Thoracic aorta (tissue), 2 donors: Measurements from ENCODE around the gene CFAP300. TPM values are rescaled to one million over a fixed set of nuclear protein-coding genes. Genes with fewer than 3 reads are reported as not detected.

Experiments used
- ATAC-seq: fragments of 150-250 bp; one replicate; pipeline ENCODE4 v1.8.0; 2017; ENCODE audit warnings: low read depth; ENCODE audit not compliant: insufficient number of reproducible peaks, low FRiP score
- DNase-seq: peaks from one replicate; pipeline ENCODE4 v3.0.0-alpha.2; 2020; ENCODE audit warnings: low spot score
- H3K27ac ChIP-seq, 2 donors: fragments of 200-600 bp; sonication (generic); 1 replicate in 1 of 2; 2 replicates in 1 of 2; pipeline ENCODE4 v1.5.1; 2016; ENCODE audit warnings: mild to moderate bottlenecking in 2 of 2, moderate library complexity in 2 of 2
- H3K27me3 ChIP-seq: fragments of 200-600 bp; sonication (generic); replicated peaks from 2 replicates; pipeline ENCODE4 v1.6.0; 2016; ENCODE audit warnings: mild to moderate bottlenecking; ENCODE audit not compliant: insufficient read depth
- H3K36me3 ChIP-seq: fragments of 200-600 bp; sonication (generic); one replicate; pipeline ENCODE4 v1.5.1; 2016
- H3K4me1 ChIP-seq, 2 donors: fragments of 200-600 bp; sonication (generic); 1 replicate in 1 of 2; 2 replicates in 1 of 2; pipeline versions ENCODE4 v1.5.1 to v1.6.0; 2016; ENCODE audit warnings: low read depth in 2 of 2, mild to moderate bottlenecking in 1 of 2; ENCODE audit not compliant: control insufficient read depth in 1 of 2
- H3K4me3 ChIP-seq: fragments of 200-600 bp; sonication (generic); 2 replicates; pipeline ENCODE4 v1.5.1; 2016; ENCODE audit warnings: mild to moderate bottlenecking
- H3K9me3 ChIP-seq: fragments of 200-600 bp; sonication (generic); 2 replicates; pipeline ENCODE4 v1.5.1; 2016
- total RNA-seq, 2 donors: library from RNA; depleted of rRNA; stranded (reverse); fragments of >200 nt; gene quantifications; one replicate each; pipeline versions ENCODE4 v1.1.0 to v1.2.3, GENCODE V29; 2016
- TF ChIP-seq, protein P1 (sequence below): fragments of 200-600 bp; sonication (generic); IDR thresholded peaks from one replicate; pipeline ENCODE4 v1.5.1; 2019; ENCODE audit warnings: antibody characterized with exemption

Gene CFAP300
- total RNA-seq, 2 donors from 2014 or later, result 3.3 to 4.5 TPM

DNA sequence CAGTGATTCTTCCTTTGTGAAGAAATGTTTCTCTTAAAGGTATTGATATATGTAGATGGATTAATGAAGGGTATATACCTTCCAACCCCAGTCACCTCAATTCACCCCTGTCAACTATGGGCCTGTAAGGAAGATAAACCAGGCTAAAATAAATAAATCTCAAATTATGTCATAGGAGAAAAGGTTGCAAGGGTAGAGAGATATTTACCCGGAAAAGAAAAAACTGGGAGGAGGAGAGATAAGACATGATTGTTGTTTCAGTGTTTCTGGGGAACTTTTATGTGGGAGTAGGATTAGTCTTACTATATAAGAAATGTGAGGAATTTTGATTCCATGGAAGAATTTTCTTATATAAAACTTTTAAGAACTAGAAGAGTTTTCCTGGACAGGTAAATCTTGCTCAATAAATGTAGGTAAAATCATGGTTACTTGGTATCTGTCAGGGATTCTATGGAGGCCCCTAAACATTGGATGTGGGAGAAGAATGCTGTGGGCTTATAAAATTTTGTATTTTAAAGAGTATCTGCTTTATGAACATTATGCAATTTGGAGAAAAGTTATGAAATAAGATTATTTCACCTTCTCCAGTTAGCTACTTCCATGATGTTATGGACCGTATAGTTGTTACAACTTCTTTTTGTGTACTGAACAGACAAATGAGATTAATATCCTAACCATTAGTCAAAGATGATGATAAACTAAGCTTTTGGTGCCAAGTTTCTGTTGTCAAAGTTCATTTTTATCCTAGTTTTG is 69.4 kb downstream of the CFAP300 start:
- no peaks in the 10 kb centered on the region for H3K36me3 ChIP-seq
- TF ChIP-seq, protein P1, sequence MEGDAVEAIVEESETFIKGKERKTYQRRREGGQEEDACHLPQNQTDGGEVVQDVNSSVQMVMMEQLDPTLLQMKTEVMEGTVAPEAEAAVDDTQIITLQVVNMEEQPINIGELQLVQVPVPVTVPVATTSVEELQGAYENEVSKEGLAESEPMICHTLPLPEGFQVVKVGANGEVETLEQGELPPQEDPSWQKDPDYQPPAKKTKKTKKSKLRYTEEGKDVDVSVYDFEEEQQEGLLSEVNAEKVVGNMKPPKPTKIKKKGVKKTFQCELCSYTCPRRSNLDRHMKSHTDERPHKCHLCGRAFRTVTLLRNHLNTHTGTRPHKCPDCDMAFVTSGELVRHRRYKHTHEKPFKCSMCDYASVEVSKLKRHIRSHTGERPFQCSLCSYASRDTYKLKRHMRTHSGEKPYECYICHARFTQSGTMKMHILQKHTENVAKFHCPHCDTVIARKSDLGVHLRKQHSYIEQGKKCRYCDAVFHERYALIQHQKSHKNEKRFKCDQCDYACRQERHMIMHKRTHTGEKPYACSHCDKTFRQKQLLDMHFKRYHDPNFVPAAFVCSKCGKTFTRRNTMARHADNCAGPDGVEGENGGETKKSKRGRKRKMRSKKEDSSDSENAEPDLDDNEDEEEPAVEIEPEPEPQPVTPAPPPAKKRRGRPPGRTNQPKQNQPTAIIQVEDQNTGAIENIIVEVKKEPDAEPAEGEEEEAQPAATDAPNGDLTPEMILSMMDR, result no peak
- H3K9me3 ChIP-seq, result no peaks in the 10 kb centered on the region
- H3K4me3 ChIP-seq, result peak overlapping the region; percentile 24
- no peaks in the 10 kb centered on the region for H3K27me3 ChIP-seq
- ATAC-seq, result no peak
- H3K4me1 ChIP-seq, result peaks cover 36 to 81% of the 10 kb centered on the region in 2 donors
- H3K27ac ChIP-seq, result peak overlapping the region; percentile 19 to 26
- no peak for DNase-seq

DNA sequence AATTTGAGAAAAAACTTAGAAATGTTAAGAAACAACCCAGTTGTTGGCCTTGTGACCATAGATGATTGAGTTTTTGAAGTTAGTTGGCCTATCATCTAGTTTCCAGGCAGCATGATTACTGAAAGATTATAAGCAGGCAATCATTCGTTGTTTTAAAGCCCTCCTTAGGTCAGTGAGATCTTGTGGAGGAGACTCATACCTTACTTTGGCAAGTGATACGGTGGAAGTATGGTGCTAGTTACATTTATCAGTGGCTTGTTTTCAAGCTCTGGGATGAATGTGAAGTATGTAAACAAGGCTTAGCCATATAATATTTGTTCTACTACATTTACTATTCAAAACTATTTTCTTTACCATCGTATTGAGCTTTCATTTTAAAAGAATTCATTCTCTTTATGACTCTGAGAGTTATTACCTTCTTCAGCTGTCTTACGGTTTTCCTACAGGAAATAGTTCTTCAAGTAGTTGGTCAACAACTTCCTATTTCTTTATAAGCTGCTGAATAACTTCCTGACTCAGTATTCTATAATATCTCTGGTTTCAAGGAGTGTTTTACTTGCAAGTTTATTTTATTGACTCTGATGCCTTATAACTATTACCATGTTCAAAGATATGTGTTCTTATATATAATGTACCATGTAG is 70.4 kb downstream of the CFAP300 start:
- TF ChIP-seq, protein P1, result no peak
- H3K27ac ChIP-seq, result peak overlapping the region; percentile 16 to 26
- no peak for DNase-seq
- no peaks in the 10 kb centered on the region for H3K9me3 ChIP-seq
- no peak for ATAC-seq
- H3K36me3 ChIP-seq, result no peaks in the 10 kb centered on the region
- H3K4me3 ChIP-seq, result peak overlapping the region; percentile 33
- peaks cover 36 to 89% of the 10 kb centered on the region in 2 donors for H3K4me1 ChIP-seq
- no peaks in the 10 kb centered on the region for H3K27me3 ChIP-seq

GRCh38 chr11:102118937-102119336 is 71.7 kb downstream of the CFAP300 start:
- Histone ChIP-seq H3K27ac (peak overlapping the region in 1 of 2 donors; percentile 40), H3K4me1 (peaks cover 33 to 84% of the 10 kb centered on the region in 2 donors), H3K36me3 (no peaks in the 10 kb centered on the region), H3K9me3 (no peaks in the 10 kb centered on the region), H3K27me3 (no peaks in the 10 kb centered on the region), H3K4me3 (peak overlapping the region; percentile 17)
- no peak for ATAC-seq
- DNase-seq, result no peak
- TF ChIP-seq, protein P1, result no peak

DNA sequence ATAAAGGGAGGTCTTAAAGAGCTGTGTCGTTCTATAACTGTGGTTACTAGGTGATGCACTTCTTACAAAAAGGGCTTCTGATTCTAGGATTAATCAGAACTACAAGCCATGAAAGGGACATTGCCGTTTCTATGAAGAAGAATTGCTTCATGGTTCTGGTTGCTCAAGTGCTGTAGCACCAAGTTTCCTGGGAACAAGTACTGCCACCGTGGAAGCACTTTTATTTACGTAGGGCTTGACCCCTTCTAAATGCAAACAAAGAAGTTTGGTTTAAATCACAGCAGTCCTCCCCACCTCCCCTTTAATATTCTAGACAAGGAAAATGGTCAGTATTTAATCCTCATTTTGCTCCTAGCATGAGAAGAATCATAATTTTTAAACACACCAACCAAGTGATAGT is 72.8 kb downstream of the CFAP300 start:
- Histone ChIP-seq H3K9me3 (no peaks in the 10 kb centered on the region), H3K27me3 (no peaks in the 10 kb centered on the region), H3K4me1 (peaks cover 22 to 73% of the 10 kb centered on the region in 2 donors), H3K27ac (peak overlapping the region in 1 of 2 donors; percentile 3), H3K4me3 (peak overlapping the region; percentile 7), H3K36me3 (no peaks in the 10 kb centered on the region)
- TF ChIP-seq, protein P1, result no peak
- ATAC-seq, result no peak
- DNase-seq, result no peak

- TF ChIP-seq, protein P1, result no peak
- Histone ChIP-seq H3K9me3 (no peaks in the 10 kb centered on the region), H3K27me3 (no peaks in the 10 kb centered on the region), H3K4me3 (peak overlapping the region; percentile 3), H3K36me3 (no peaks in the 10 kb centered on the region), H3K4me1 (peaks cover 22 to 69% of the 10 kb centered on the region in 2 donors), H3K27ac (no peak overlapping the region)
- ATAC-seq (no peak), DNase-seq (no peak)
Observed at GRCh38 chr11:102120437-102120973, 73.3 kb downstream of the CFAP300 start.
